HG02840 (cell line): ENCODE results near the gene HASPIN.
"Not testable (repeated sequence)": the region's sequence is repeated elsewhere in the genome, so short reads cannot be mapped to it uniquely, and the experiment has no call there.

Source experiments
- ATAC-seq: cut with Tn5 transposase; IDR thresholded peaks from one replicate; pipeline ENCODE4 v1.9.1; 2021; ENCODE audit warnings: mild to moderate bottlenecking, moderate library complexity, moderate number of reproducible peaks; ENCODE audit not compliant: unreplicated experiment, low FRiP score

Gene HASPIN

GRCh38 chr17:3734911-3735276 lies 11.2 kb downstream of the HASPIN start:
- ATAC-seq, result not testable (repeated sequence)

GRCh38 chr17:3735515-3735914 lies 11.8 kb downstream of the HASPIN start:
- ATAC-seq, result no peak

GRCh38 chr17:3738562-3739295 lies 15.0 kb downstream of the HASPIN start:
- no peak for ATAC-seq

- no peak for ATAC-seq
Measured at GRCh38 chr17:3739422-3740124, 15.9 kb downstream of the HASPIN start.

- no peak for ATAC-seq
Measured at GRCh38 chr17:3740611-3741073, 16.9 kb downstream of the HASPIN start.

GRCh38 chr17:3744014-3744413 lies 20.3 kb downstream of the HASPIN start:
- no peak for ATAC-seq

- no peak for ATAC-seq
Measured at GRCh38 chr17:3745071-3745470, 21.4 kb downstream of the HASPIN start.

GRCh38 chr17:3747805-3748204 lies 24.1 kb downstream of the HASPIN start:
- no peak for ATAC-seq

GRCh38 chr17:3748576-3748975 lies 24.9 kb downstream of the HASPIN start:
- ATAC-seq, result no peak

- ATAC-seq, result no peak
Measured at GRCh38 chr17:3750296-3750695, 26.6 kb downstream of the HASPIN start.

GRCh38 chr17:3750926-3751325 lies 27.2 kb downstream of the HASPIN start:
- no peak for ATAC-seq

GRCh38 chr17:3751836-3752235 lies 28.1 kb downstream of the HASPIN start:
- ATAC-seq, result no peak

GRCh38 chr17:3753624-3754023 lies 29.9 kb downstream of the HASPIN start:
- ATAC-seq, result no peak

- no peak for ATAC-seq
Measured at GRCh38 chr17:3754066-3754457, 30.4 kb downstream of the HASPIN start.

- ATAC-seq, result no peak
Measured at GRCh38 chr17:3754458-3755334, 31.0 kb downstream of the HASPIN start.

GRCh38 chr17:3755335-3756030 lies 31.8 kb downstream of the HASPIN start:
- ATAC-seq, result no peak

GRCh38 chr17:3759597-3760216 lies 36.0 kb downstream of the HASPIN start:
- no peak for ATAC-seq

- ATAC-seq, result no peak
Measured at GRCh38 chr17:3761036-3761917, 37.6 kb downstream of the HASPIN start.

- ATAC-seq, result no peak
Measured at GRCh38 chr17:3761918-3762380, 38.2 kb downstream of the HASPIN start.
